BE2C (cell line): Measurements from ENCODE around the gene CNTNAP5.

ENCODE experiments used
- DNase-seq: peaks from one replicate; pipeline ENCODE4 v3.0.0-alpha.2; 2020
- H3K27me3 ChIP-seq: fragments of 250-450 bp; sonication (Bioruptor Pico); 2 replicates; pipeline ENCODE4 v1.5.1; 2020; ENCODE audit warnings: mild to moderate bottlenecking
- H3K36me3 ChIP-seq: fragments of 250-450 bp; sonication (Bioruptor Pico); 2 replicates; pipeline ENCODE4 v1.5.1; 2020; ENCODE audit warnings: mild to moderate bottlenecking
- H3K4me1 ChIP-seq: fragments of 250-450 bp; sonication (Bioruptor Pico); 2 replicates; pipeline ENCODE4 v1.5.1; 2020
- H3K4me3 ChIP-seq: 2 replicates; pipeline ENCODE4 v1.5.1; 2011; ENCODE audit warnings: low read depth, low read length
- H3K9me3 ChIP-seq: fragments of 250-450 bp; sonication (Bioruptor Pico); 2 replicates; pipeline ENCODE4 v1.5.1; 2020
- TF ChIP-seq, protein P1 (sequence below): IDR thresholded peaks from 2 replicates; pipeline ENCODE4 v1.5.1; 2012; ENCODE audit warnings: mild to moderate bottlenecking, low read depth, low read length

Gene CNTNAP5

DNA sequence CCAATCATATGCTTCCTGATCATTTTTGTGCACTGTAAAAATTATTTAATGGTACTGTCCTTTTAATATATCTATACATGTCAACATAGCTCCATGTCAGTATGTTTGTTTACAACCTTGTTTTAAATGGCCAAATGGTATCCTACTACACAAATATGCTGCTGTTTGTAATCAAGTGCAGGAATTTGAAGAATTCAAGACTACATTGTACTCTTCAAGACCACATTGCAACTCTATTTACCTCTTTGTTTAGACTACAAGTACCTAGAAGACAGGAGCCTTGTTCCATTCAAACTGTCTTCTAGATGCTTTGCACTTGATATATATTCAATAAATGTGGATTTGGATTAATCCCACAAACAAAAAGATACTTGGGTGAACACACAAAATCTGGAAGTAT is 41.7 kb downstream of the CNTNAP5 start:
- Histone ChIP-seq H3K9me3 (no peaks in the 10 kb centered on the region), H3K36me3 (no peaks in the 10 kb centered on the region), H3K4me1 (no peaks in the 10 kb centered on the region), H3K4me3 (no peak overlapping the region), H3K27me3 (no peaks in the 10 kb centered on the region)
- TF ChIP-seq, protein P1, sequence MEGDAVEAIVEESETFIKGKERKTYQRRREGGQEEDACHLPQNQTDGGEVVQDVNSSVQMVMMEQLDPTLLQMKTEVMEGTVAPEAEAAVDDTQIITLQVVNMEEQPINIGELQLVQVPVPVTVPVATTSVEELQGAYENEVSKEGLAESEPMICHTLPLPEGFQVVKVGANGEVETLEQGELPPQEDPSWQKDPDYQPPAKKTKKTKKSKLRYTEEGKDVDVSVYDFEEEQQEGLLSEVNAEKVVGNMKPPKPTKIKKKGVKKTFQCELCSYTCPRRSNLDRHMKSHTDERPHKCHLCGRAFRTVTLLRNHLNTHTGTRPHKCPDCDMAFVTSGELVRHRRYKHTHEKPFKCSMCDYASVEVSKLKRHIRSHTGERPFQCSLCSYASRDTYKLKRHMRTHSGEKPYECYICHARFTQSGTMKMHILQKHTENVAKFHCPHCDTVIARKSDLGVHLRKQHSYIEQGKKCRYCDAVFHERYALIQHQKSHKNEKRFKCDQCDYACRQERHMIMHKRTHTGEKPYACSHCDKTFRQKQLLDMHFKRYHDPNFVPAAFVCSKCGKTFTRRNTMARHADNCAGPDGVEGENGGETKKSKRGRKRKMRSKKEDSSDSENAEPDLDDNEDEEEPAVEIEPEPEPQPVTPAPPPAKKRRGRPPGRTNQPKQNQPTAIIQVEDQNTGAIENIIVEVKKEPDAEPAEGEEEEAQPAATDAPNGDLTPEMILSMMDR = no peak
- DNase-seq = no peak

GRCh38 chr2:124079045-124079444 is 54.0 kb downstream of the CNTNAP5 start:
- no peak for DNase-seq
- Histone ChIP-seq H3K27me3 (no peaks in the 10 kb centered on the region), H3K36me3 (no peaks in the 10 kb centered on the region), H3K4me3 (no peak overlapping the region), H3K4me1 (no peaks in the 10 kb centered on the region), H3K9me3 (no peaks in the 10 kb centered on the region)
- TF ChIP-seq, protein P1 = no peak

- TF ChIP-seq, protein P1 = no peak
- Histone ChIP-seq H3K4me3 (no peak overlapping the region), H3K9me3 (no peaks in the 10 kb centered on the region), H3K4me1 (no peaks in the 10 kb centered on the region), H3K36me3 (no peaks in the 10 kb centered on the region), H3K27me3 (no peaks in the 10 kb centered on the region)
- no peak for DNase-seq
Measured at GRCh38 chr2:124080281-124081153, 55.4 kb downstream of the CNTNAP5 start.

GRCh38 chr2:124081154-124081716 is 56.1 kb downstream of the CNTNAP5 start:
- no peak for DNase-seq
- no peaks in the 10 kb centered on the region for H3K36me3 ChIP-seq
- TF ChIP-seq, protein P1 = no peak
- H3K9me3 ChIP-seq = no peaks in the 10 kb centered on the region
- H3K27me3 ChIP-seq = no peaks in the 10 kb centered on the region
- no peaks in the 10 kb centered on the region for H3K4me1 ChIP-seq
- H3K4me3 ChIP-seq = no peak overlapping the region

GRCh38 chr2:124088616-124089015 is 63.5 kb downstream of the CNTNAP5 start:
- Histone ChIP-seq H3K9me3 (no peaks in the 10 kb centered on the region), H3K4me3 (no peak overlapping the region), H3K27me3 (no peaks in the 10 kb centered on the region), H3K36me3 (no peaks in the 10 kb centered on the region), H3K4me1 (no peaks in the 10 kb centered on the region)
- DNase-seq = no peak
- TF ChIP-seq, protein P1 = no peak

GRCh38 chr2:124091721-124092120 is 66.6 kb downstream of the CNTNAP5 start:
- no peak for DNase-seq
- TF ChIP-seq, protein P1 = no peak
- Histone ChIP-seq H3K4me1 (no peaks in the 10 kb centered on the region), H3K9me3 (no peaks in the 10 kb centered on the region), H3K4me3 (no peak overlapping the region), H3K36me3 (no peaks in the 10 kb centered on the region), H3K27me3 (no peaks in the 10 kb centered on the region)
